Cardiac muscle cell (in vitro differentiated cells and primary cell): Measurements from ENCODE around the gene PHPT1. TPM values are rescaled to one million over a fixed set of nuclear protein-coding genes. Genes with fewer than 3 reads are reported as not detected.
"Not testable (repeated sequence)": the region's sequence is repeated elsewhere in the genome, so short reads cannot be mapped to it uniquely, and the experiment has no call there.

ENCODE experiments used
- DNase-seq, 2 donors: peaks; one replicate each; pipeline versions ENCODE4 v3.0.0 to v3.0.0-alpha.2; 2010 to 2017; ENCODE audit warnings: low read depth in 1 of 2, low spot score in 1 of 2
- H3K27ac ChIP-seq: fragments of 200-600 bp; sonication (generic); 2 replicates; pipeline ENCODE4 v1.5.1; 2016
- H3K27me3 ChIP-seq: fragments of 200-600 bp; sonication (generic); 2 replicates; pipeline ENCODE4 v1.6.0; 2016; ENCODE audit warnings: control low read depth
- H3K36me3 ChIP-seq: fragments of 200-600 bp; sonication (generic); 2 replicates; pipeline ENCODE4 v1.5.1; 2016; ENCODE audit warnings: control low read depth
- H3K4me1 ChIP-seq: fragments of 200-600 bp; sonication (generic); 2 replicates; pipeline ENCODE4 v1.8.1; 2017; ENCODE audit warnings: low read depth, mild to moderate bottlenecking, mixed run types
- H3K4me3 ChIP-seq: fragments of 200-600 bp; sonication (generic); 2 replicates; pipeline ENCODE4 v1.5.1; 2016; ENCODE audit warnings: mild to moderate bottlenecking
- H3K9me3 ChIP-seq: fragments of 200-600 bp; sonication (generic); 2 replicates; pipeline ENCODE4 v1.5.1; 2017; ENCODE audit warnings: low read depth, mild to moderate bottlenecking, control low read depth
- CTCF ChIP-seq: IDR thresholded peaks from 2 replicates; pipeline ENCODE4 v1.5.1; 2012; ENCODE audit warnings: low read depth, mild to moderate bottlenecking, low read length
- polyA plus RNA-seq: library from polyadenylated mRNA; unstranded; fragments of >200 nt; fragmentation: Nextera tagmentation; extraction: Ambion mirVana; gene quantifications from 2 replicates; pipeline ENCODE4 v1.2.1, GENCODE V29; 2016
- total RNA-seq: library from RNA; depleted of rRNA; stranded (reverse); fragments of >200 nt; gene quantifications from 2 replicates; pipeline ENCODE4 v1.2.3, GENCODE V29; 2016

The PHPT1 gene
- total and polyA plus RNA-seq, 2 experiments from 2014 or later, result 185 to 565 TPM

GRCh38 chr9:136831002-136831719, 18.0 kb upstream of the PHPT1 start:
- no peaks in the 10 kb centered on the region for H3K27me3 ChIP-seq
- H3K4me1 ChIP-seq, result no peaks in the 10 kb centered on the region
- H3K9me3 ChIP-seq, result no peaks in the 10 kb centered on the region
- DNase-seq, result no peak
- TF ChIP-seq CTCF, result no peak
- peaks cover 31% of the 10 kb centered on the region for H3K36me3 ChIP-seq
- H3K27ac ChIP-seq, result no peak overlapping the region
- H3K4me3 ChIP-seq, result no peak overlapping the region

- no peak for DNase-seq
- Histone ChIP-seq H3K4me3 (no peak overlapping the region), H3K27me3 (no peaks in the 10 kb centered on the region), H3K27ac (no peak overlapping the region), H3K36me3 (peaks cover 25% of the 10 kb centered on the region), H3K4me1 (no peaks in the 10 kb centered on the region), H3K9me3 (no peaks in the 10 kb centered on the region)
- no peak for TF ChIP-seq CTCF
These were observed 17.5 kb upstream of the PHPT1 start for GRCh38 chr9:136831720-136832104.

GRCh38 chr9:136832581-136832980, 16.6 kb upstream of the PHPT1 start:
- no peaks in the 10 kb centered on the region for H3K9me3 ChIP-seq
- no peak overlapping the region for H3K4me3 ChIP-seq
- H3K27me3 ChIP-seq, result no peaks in the 10 kb centered on the region
- H3K27ac ChIP-seq, result no peak overlapping the region
- peaks cover 22% of the 10 kb centered on the region for H3K36me3 ChIP-seq
- TF ChIP-seq CTCF, result no peak
- no peak for DNase-seq
- no peaks in the 10 kb centered on the region for H3K4me1 ChIP-seq

DNA sequence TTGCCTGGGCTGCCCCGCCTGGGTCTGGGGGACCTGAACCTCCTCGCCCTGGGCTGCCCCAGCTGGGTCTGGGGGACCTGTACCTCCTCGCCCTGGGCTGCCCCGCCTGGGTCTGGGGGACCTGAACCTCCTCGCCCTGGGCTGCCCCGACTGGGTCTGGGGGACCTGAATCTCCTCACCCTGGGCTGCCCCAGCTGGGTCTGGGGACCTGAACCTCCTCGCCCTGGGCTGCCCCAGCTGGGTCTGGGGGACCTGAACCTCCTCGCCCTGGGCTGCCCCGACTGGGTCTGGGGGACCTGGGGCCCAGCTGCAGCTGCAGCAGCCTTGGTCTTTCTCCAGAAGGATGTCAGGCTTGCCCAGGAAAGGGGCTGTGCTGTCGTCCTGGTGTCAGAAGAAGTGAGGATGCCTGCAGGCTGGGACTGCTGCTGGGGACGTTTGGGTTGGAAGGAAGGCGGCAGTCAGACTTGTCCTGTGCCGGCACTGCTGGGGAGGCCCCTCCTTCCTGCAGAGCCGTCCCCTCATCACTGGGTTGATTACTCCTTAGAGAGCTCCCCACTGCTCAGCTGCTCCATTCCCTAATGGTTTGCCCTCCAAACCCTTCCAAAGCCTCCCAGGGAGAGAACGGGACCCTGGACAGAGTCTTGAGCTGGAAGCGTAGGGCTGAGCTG, 15.7 kb upstream of the PHPT1 start:
- H3K36me3 ChIP-seq, result peaks cover 22% of the 10 kb centered on the region
- peak overlapping the region; percentile 34 for H3K27ac ChIP-seq
- H3K4me1 ChIP-seq, H3K4me3 ChIP-seq, H3K27me3 ChIP-seq, DNase-seq, H3K9me3 ChIP-seq: not testable (repeated sequence)

DNA sequence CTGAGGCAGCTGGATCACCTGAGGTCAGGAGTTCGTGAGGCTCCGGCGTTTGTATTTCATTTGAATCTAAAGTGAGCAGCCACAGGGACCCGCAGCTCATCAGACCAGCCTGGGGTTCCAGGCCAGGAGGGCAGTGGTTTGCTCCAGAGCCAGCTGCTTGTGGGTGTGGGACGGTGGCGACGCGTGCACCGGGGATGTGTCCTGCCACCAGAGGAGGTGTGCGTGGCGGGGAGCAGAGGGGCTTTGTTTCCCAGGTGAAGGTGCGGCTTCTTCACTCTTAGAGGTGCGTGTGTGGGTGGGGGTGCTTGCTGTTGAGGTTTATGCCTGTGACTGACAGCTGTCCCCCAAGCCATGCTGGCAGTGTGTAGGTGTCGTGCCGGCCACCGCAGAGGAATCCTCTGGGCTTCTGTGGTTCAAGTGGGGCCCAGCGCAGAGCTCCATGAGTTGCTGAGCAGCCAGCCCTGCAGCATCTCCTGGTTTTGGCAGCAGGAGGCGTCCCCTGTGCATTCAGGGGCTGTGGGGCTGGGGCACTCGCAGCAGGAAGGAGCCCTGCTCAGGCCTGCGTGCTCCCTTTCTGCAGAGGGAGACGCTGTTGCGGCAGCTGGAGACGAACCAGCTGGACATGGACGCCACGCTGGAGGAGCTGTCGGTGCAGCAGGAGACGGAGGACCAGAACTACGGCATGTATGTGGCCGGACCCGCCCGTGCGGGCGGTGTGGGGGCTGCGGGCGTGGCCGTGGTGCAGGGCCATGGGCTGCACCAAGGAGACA, 13.9 kb upstream of the PHPT1 start:
- peaks cover 25% of the 10 kb centered on the region for H3K36me3 ChIP-seq
- peaks cover 4% of the 10 kb centered on the region for H3K4me1 ChIP-seq
- TF ChIP-seq CTCF, result no peak
- H3K27me3 ChIP-seq, result no peaks in the 10 kb centered on the region
- no peak for DNase-seq
- H3K4me3 ChIP-seq, result no peak overlapping the region
- H3K9me3 ChIP-seq, result no peaks in the 10 kb centered on the region
- H3K27ac ChIP-seq, result peak overlapping the region; percentile 57
